NAMALWA (cell line): Measurements from ENCODE around the gene MYL11.
A peak's percentile ranks its signal among the peaks of the same experiment; 100 is the strongest.
"Not testable (repeated sequence)": the region's sequence is repeated elsewhere in the genome, so short reads cannot be mapped to it uniquely, and the experiment has no call there.

ENCODE experiments used
- DNase-seq: peaks from one replicate; pipeline ENCODE4 v3.0.0-alpha.2; 2015; ENCODE audit warnings: low spot score

MYL11 gene, protein sequence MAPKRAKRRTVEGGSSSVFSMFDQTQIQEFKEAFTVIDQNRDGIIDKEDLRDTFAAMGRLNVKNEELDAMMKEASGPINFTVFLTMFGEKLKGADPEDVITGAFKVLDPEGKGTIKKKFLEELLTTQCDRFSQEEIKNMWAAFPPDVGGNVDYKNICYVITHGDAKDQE

DNA sequence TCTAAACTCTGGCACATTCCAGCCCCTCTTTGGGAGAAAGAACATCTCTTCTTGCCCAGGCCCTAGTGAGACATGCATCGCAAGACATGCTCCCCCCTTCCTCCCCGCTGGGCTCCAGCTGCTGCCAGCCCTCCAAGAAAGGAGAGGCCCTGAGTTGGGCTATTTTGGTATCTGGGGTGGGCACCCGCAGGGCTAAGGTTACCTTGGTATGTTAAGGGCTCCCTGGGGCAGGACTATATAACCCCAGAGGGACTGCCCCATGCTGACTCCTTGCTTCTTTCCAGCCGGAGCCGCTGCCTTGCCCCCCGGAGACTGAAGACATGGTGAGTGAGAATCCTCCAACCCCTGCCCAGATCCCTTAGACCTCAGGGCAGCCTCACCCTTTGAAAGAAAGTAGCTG is at the start of gene MYL11:
TSS of gene MYL11 (plus strand) at position 265 of the 400 bp plus-strand sequence. CDS start at position 321, 56 bp downstream.
- DNase-seq = no peak

DNA sequence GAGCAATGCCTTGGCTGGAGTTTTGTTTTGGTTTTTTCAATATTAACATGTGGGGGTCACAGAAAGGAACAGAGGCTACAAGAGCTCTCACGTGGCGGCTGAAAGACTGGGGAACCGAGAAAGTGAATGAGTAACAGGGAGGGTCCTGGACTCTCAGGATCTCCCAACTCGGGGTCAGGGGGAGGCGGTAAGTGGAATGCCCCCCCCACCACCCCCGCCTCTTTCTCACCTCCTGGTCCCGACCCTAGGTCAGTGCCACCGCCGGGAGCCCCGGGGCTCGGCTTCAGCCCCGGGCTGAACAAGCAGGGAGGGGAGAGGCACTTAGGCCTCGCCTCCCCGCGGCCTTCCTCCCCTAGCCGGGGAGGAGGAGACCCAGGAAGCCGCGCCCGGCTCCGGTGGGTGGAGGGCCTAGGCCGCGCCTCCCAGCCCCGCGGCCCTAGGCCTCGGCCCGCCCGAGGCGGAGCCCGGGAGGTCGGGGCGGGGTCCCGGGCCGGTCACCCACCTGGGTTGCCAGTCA is 40.1 kb upstream of the MYL11 start:
- peak; percentile 92 for DNase-seq

DNA sequence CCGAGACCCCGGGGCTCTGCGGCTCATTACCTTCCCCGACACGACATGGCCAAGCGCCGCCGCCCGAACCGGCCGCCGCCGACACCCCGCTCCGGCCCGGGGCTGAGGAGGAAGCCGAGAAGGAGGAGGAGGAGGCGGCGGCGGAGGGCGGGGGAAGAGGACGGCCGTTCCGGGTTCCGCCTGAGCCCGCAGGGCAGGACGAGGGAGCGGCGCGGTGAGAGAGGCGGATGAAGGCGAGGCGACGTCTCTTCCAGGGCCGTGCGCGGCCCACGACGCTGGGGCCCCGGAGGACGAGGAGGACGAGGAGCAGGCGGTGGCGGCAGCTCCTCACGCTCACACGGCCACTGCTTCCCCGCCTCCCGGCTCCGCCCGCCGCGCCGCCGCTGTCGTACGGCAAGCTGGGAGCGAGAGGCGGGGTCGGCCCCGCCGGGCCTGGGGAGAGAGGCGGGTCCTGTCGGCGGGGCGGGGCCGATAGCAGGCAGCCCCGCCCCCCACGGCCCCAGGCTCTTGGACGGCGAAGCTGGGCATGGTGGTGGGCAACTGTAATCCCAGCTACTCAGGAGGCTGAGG is 39.5 kb upstream of the MYL11 start:
- DNase-seq = peak; percentile 82

DNA sequence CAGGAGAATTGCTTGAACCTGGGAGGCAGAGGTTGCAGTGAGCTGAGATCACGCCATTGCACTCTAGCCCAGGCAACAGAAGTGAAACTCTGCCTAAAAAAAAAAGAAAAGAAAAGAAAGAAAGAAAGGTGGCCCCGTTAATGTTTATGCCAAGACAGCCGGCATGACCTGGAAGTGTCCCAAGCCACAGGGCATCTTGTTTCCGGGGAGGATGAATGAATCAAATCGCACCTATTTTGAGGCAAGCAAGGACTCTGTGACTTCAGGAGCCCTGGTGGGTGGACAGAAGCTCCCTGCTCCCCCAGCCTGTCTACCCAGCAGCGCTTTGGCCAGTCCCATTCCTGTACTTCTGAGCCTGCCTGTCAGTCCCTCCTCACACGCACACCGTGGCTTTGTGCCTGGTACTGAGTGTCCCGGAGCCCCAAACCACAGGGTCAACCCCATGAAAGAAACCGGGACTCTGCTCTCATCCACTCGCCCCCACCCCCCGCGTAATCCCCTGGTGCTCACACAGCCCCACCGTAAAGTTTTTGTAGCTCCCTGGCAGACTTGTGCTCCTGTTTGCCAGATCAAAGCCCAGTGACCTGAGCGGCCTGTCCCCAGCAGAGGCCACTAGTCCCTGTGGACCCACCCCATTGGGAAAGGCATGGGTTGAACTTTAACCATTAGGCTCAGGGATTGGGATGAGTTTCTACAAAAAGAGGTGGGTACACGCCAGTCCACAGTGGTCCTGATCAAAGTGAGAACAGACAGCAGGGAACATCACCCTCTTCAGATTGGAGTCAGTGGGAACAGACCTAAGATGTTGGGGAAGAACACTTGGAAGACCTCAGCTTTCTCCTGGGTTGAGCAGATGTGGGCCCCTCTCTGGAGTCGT is 38.8 kb upstream of the MYL11 start:
- no peak for DNase-seq

DNA sequence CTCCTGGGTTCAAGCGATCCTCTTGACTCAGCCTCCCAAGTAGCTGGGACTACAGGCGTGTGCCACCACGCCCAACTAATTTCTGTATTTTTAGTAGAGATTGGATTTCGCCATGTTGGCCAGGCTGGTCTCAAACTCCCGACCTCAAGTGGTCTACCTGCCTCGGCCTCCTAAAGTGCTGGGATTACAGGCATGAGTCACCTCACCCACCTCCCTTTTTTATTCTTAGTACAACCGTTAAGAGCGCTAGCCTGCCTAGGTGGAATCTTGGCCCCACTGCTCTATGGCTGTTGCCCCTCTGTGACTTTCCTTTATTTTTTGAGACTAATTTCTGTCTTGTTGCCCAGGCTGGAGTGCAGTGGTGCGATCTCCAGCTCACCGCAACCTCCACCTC is 36.6 kb upstream of the MYL11 start:
- DNase-seq = not testable (repeated sequence)

DNA sequence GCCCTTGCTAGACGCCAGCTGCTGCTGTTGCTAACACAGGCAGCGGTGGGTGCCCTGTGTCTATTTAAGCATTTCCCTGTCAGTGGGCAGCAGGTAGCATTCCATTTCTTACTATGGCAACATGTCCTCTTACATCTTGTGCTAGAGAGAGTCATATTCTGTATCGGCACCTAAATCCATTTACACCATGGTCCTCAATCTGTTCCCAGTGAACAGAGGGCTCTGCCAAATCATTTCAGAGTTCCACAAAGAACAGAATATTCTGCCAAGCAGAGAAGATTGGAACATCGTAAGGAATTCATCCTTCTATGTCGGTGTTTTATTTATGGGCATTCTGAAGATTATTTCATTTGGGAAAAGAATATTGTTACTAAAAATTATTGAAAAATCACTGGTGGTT is 35.9 kb upstream of the MYL11 start:
- not testable (repeated sequence) for DNase-seq

DNA sequence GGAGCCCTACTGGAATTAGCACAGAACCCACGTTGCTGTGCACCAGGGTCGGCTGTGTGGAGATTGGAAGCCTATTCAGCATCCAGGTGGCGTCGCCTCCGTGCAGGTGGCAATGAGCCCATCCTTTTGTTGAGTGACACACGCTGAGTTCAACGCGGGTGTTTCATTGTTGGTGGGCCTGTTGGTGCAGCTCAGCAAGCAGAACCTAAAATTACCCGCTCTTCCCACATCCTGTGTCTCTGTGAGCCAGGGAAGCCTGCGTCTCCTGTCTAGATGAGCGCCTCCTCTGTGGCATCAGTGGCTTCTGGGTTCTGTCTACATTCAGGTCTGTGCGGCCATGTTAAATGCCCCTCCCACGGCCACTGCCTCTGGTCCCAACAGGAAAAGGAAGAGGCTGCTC is 34.0 kb upstream of the MYL11 start:
- DNase-seq = no peak

DNA sequence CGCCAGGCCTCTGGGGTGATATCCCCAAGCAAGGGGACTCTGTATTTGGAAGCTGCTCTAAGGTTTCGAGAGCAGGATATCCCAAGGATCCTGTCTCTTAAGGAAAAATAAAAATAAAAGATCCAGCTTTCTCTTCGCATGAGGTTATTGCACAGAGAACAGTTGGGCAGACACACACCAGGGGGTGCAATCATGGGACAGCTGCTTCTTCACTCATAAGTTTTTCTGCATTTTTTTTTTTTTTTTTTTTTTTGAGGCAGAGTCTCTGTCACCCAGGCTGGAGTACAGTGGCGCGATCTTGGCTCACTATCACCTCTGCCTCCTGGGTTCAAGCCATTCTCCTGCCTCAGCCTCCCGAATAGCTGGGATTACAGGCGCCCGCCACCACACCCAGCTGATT is 32.6 kb upstream of the MYL11 start:
- peak; percentile 48 for DNase-seq

DNA sequence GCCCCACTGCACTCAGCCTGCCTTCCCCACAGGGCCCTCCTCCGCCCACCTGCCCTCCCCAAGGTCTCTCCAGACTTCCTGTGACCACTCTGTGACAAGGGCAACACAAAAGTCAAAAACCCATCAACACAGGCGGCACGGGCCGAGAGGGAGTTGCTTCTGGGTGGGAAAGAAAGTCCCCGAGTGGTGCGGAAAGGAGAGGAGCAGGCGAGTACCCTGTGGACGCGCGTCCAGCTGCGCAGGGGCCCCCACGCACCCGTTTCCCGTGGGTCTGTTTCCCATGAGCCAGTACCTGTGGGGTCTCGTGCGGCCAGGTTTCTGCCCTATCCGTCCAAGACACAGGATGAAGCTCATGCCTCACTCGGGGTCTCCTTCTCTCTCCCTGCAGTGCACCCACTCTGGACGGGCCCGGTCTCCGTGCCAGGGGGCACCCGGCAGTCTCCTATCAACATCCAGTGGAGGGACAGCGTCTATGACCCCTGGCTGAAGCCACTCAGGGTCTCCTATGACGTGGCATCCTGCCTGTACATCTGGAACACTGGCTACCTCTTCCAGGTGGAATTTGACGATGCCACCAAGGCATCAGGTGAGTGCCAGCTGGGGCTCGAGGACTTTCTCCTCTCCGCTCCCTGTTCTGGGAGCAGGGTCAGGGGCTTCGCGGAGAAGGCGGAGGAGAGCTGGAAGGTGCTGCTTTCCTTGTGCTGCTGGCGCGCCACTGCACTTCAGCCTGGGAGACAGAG is 31.7 kb upstream of the MYL11 start:
- DNase-seq = no peak

DNA sequence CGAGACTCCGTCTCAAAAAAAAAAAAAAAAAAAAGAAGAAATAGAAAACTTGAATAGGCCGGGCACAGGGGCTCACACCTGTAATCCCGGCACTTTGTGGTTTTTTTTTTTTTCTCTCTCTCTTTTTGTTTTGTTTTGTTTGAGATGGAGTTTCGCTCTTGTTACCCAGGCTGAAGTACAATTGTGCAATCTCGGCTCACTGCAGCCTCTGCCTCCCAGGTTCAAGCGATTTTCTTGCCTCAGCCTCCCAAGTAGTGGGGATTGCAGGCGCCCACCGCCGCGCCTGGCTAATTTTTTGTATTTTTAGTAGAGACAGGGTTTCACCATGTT is 31.1 kb upstream of the MYL11 start:
- DNase-seq = not testable (repeated sequence)

DNA sequence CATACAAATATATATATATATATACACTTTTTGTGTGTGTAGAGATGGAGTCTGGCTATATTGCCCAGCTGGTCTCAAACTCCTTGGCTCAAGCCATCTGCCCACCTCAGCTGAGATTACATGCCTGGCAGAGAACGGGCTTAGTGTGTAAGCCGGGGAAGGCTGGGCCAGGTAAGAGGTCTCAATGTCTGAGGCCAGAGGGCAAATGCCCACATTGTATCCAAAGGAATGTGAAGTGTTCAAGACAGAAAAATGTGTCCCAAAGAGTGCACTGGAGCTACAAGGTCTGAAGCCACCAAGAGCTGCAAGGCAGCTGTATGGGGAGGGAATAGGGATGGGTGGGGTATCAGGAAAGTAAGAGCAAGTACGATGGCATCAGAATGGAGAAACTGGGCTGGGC is 28.3 kb upstream of the MYL11 start:
- DNase-seq = no peak

DNA sequence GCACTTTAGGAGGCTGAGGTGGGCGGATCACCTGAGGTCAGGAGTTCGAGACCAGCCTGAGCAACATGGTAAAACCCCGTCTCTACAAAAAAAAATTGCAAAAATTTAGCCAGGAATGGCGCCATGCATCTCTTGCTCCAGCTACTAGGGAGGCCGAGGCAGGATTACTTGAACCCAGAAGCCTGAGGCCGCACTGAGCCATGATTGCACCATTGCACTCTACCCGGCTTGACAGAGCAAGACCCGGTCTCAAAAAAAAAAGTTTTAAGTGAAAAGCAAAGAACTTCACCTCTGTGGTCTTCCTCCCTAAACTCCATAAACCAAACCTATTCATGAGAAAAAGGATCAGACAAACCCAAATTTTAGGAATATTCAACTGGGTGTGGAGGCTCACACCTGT is 26.5 kb upstream of the MYL11 start:
- DNase-seq = no peak

DNA sequence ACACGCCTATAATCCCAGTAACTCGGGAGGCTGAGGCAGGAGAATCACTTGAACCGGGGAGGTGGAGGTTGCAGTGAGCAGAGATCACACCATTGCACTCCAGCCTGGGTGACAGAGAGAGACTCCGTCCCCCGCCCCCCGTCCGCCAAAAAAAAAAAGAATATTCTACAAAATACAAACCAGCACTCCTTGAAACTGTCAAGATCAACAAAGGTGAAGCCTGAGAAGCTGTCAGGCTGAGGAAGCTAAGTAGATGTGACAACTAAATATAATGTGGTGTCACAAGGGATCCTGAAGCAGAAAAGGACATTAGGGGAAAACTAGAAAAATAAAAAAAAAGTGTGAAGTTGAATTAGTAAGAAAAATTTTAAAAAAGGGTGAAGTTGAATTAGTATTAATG is 25.7 kb upstream of the MYL11 start:
- no peak for DNase-seq

DNA sequence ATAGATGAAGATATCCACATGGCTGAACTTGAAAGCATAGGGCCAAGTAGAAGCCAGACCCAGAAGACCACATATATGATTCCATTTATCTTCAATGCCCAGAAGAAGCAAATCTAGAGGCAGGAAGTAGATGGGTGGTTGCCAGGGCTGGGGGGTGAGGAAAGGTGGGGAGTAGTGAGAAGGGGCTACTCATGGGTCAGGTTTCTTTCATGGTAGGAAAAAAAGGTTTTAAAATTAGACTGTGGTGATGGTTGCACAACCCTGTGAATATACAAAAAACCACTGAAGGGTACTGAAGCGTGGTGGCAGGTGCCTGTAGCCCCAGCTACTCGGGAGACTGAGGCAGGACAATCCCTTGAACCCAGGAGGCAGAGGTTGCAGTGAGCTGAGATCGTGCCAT is 24.9 kb upstream of the MYL11 start:
- DNase-seq = peak; percentile 84

DNA sequence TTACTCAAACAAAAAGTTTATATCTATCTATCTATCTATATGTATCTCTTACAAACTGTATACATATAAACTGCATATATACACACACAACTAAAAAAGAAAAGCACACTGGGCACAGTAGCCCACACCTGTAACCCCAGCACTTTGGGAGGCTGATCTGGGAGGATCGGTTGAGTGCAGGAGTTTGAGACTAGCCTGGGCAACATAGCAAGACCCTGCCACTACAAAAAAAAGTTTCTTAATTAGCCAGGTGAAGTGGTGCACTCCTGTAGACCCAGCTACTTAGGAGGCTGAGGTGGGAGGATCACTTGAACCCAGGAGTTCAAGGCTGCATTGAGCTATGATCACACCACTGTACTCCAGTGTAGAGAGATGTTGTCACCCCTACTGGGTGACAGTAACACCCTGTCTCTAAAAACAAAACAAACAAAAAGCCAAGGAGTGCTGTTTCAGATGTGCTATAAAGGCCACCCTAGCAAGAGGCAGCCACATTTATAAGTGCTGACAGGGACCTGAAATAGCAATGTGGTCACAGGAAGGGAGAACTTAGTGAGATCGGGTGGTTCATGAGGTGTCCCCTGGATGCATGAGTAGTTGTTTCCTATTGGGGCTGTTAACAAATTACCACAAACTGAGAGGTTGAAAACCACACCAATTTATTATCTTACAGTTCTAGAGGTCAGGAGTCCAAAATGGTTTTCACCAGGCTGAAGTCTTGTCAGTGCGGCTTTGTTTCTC is 24.3 kb upstream of the MYL11 start:
- DNase-seq = peak; percentile 77

DNA sequence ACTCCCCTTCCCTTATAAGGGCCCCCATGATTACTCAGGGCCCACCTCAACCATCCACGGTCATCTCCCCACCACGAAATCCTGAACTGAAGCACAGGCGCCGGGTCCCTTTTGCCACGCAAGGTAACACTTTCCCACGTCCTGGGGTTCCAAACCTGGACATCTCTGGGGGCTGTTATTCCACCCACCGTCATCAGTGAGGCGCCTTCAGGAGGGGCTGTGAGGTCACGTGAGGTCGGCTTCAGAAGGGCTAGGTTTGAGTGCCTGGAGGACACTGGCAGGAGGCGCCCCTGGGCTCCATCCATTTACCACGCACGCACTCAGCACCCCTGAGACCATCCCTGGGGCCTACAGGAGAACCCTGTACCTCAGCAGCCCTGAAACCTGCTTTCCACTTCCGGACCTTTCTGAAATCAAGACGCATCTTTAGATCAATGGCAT is 23.6 kb upstream of the MYL11 start:
- no peak for DNase-seq

DNA sequence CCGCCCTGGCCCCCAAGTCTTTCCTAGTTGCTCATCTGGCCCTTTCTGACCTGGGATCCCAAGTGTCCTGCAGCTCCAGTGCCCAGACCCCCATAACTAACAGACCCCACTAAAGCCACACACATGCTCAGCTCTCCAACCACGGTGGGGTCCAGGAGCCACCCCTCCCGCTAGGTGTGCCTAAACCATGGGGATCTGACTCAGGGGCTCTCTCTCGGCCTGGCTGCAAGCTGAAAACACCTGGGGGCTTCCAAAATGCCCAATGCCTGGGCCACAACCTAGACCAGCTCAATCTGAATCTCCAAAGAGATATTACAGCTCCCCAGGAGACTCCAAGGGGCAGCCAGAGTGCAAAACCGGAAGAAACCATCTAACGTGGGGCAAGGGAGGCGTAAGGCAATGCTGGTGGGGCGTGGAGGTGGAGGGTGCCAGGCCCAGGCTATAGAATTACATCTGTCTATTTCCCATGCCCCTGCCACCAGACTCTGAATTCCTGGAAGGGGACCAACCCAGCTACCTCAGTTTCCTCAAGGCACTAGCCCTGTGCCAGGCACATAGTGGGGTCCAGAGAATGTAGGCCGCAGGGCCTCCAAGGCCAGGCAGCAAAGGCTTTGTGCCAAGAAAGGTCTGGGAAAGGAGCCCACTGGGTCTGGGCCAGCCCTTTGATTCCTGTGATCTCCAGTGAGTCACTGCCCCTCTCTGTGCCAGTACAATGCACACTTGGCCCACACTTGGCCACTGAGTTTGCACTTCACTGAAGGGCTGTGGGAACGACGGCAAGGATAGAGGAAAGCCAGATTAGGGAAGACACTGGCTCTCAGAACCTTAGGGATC is 22.8 kb upstream of the MYL11 start:
- no peak for DNase-seq

DNA sequence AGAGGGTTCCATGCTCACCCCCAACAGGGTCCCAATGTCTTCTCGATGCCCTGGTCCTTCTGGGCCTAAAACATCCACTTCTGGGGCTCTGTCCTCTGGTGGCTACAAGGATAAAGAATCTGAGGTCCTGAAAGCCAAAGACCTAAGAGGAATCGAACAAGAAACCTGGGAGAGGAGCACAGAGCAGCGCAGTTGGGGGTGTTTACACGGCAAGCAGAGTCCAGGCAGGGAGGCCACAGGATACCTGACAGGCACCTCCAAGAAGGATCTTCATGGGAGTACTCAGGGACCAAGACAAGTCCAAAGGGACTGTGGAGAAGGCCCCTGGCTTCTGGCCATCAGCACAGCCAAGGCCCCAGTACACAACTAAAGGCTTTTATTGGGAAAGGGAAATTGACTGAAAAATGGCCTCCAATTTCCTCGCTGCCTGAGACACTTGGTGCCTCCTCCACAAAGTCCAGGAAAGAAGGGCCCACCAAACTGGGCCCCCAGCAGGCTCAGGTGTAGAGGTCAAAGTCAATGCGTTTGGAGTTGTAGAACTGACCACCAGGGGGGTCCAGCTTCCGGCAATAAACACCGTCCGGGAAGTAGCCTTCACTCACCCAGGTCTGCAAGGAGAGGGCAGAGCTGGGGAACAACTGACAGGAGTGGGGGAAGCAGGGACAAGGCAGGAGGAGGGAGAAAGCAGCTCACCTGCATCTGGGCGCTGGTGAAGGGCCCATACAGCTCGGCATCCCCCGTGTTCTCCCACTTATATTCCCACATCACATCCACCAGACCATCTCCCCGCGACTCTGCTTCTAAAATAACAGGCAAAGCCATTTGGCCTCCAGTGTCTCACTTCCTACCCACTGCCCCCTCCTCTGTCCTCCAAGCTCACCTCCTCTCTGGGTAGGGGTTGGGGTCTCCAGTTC is 21.9 kb upstream of the MYL11 start:
- no peak for DNase-seq

DNA sequence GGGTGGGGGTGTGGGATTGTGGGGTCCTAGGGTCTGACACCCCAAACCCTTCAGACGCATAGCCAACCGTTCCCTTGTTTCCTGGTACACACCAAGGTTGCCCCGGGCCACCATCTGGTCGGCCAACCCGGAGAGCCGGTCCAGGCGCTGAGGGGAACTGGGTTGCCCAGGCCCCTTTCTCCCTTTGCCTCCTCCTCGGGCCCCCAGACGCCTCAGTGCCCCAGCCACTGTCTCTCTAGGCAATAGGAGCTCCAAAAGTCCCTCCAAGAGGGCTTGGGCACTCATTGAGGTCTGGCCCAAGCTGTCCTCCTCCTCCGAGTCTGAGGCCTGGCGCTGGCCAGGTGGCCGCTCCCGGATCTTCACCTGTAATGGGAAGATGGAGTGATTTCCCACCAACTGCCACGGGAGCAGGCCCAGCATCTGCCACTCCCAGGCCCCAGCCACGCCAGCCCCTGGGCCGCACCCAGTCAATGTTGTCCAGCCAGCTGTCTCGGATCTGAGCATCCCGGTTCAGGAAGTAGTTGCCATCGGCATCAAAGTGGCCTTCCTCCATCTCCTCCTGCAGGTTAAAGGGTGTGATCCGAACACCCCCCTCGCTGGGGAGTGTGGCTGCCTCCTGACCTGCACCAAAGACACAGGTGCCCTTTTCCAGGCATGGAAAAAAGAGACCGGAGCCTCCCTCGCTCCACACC is 21.0 kb upstream of the MYL11 start:
- DNase-seq = no peak
